Neural crest cell (in vitro differentiated cells): ENCODE measurements around the gene OTOP1. TPM values are rescaled to one million over a fixed set of nuclear protein-coding genes. Genes with fewer than 3 reads are reported as not detected.
"Not testable (repeated sequence)": the region's sequence is repeated elsewhere in the genome, so short reads cannot be mapped to it uniquely, and the experiment has no call there.

Experiments used
- DNase-seq: peaks from one replicate; pipeline ENCODE4 v3.0.0; 2021; ENCODE audit warnings: low read depth, mixed read lengths, low spot score
- H3K27ac Mint-ChIP-seq: one replicate; pipeline ENCODE4 v1.8.0; 2021; ENCODE audit warnings: mild to moderate bottlenecking, mixed read lengths; ENCODE audit not compliant: unreplicated experiment
- H3K27me3 Mint-ChIP-seq: 2 replicates; pipeline ENCODE4 v1.8.0; 2021; ENCODE audit warnings: low read depth, mild to moderate bottlenecking, mixed read lengths
- H3K36me3 Mint-ChIP-seq: 2 replicates; pipeline ENCODE4 v1.8.0; 2021; ENCODE audit warnings: low read depth, mild to moderate bottlenecking, mixed read lengths
- H3K4me1 Mint-ChIP-seq: 2 replicates; pipeline ENCODE4 v1.8.0; 2021; ENCODE audit warnings: mixed read lengths
- H3K4me3 Mint-ChIP-seq: one replicate; pipeline ENCODE4 v1.8.0; 2021; ENCODE audit warnings: mild to moderate bottlenecking, mixed read lengths
- H3K9me3 Mint-ChIP-seq: 2 replicates; pipeline ENCODE4 v1.8.0; 2021; ENCODE audit warnings: mixed read lengths
- total RNA-seq: library from RNA; stranded (reverse); gene quantifications from 2 replicates; pipeline ENCODE4 v1.2.1, GENCODE V29; 2021
- TF ChIP-seq, protein P1 (sequence below): fragments of 200-600 bp; sonication (generic); conservative IDR thresholded peaks from 2 replicates; pipeline ENCODE4 v1.5.0; 2021; ENCODE audit warnings: antibody characterized with exemption, mild to moderate bottlenecking

The OTOP1 gene
- total RNA-seq, 1 donor from 2014 or later = 0.33 TPM

DNA sequence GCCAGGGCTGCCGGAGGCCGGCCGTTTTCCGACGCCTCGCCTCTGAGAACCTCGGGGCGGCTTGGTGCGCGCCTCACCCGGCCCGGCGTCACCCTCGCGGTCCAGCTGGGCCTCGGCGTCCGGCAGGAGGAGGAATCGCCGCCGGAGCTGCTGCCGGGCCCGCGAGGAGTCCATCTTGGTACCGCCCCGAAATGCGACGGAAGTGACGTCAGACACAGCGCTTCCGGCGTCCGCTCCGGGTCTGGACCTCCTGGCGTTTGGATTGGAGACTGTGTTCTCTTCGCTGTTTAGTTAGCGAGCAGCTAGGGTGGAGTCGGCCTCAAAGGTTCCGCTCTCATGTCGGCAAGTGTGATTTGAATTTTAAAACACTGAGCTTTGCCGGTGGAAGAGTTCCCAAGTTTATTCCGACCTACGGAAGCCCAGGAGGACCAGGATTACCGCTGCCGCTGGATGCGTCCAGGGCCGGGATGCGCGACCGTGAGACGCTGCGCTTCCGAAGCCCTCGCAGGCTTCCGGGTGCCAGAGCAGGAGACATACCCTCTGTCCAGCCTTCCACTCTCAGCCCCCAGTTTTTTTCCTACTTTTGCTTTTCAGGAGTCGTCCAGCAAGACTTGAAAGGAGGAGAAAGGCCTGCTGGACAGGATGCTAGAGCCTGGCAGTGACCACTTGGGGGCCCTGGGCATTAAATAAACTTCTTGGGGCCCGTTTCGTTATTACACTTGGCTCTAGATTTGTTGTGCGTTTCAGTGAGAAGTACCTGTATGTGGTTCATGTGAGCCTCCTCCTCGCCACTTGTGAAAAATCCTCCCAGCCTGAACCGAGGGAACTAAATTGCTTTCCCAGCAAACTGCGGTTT lies 21.5 kb upstream of the OTOP1 start, which contains the start of gene TMEM128:
TSS of gene TMEM128 (minus strand) at position 195 of the 856 bp plus-strand sequence. CDS start at position 174, 21 bp downstream.
- H3K36me3 Mint-ChIP-seq = peaks cover 10% of the 10 kb centered on the region
- H3K4me1 Mint-ChIP-seq = peaks cover 44% of the 10 kb centered on the region
- peak; percentile 88 for DNase-seq
- TF ChIP-seq, protein P1, sequence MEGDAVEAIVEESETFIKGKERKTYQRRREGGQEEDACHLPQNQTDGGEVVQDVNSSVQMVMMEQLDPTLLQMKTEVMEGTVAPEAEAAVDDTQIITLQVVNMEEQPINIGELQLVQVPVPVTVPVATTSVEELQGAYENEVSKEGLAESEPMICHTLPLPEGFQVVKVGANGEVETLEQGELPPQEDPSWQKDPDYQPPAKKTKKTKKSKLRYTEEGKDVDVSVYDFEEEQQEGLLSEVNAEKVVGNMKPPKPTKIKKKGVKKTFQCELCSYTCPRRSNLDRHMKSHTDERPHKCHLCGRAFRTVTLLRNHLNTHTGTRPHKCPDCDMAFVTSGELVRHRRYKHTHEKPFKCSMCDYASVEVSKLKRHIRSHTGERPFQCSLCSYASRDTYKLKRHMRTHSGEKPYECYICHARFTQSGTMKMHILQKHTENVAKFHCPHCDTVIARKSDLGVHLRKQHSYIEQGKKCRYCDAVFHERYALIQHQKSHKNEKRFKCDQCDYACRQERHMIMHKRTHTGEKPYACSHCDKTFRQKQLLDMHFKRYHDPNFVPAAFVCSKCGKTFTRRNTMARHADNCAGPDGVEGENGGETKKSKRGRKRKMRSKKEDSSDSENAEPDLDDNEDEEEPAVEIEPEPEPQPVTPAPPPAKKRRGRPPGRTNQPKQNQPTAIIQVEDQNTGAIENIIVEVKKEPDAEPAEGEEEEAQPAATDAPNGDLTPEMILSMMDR = peak; percentile 37
- peaks cover under 1% of the 10 kb centered on the region for H3K27me3 Mint-ChIP-seq
- H3K9me3 Mint-ChIP-seq = no peaks in the 10 kb centered on the region
- peak within 1 kb of the TSS; percentile 96 for H3K4me3 Mint-ChIP-seq
- peak within 1 kb of the TSS; percentile 99 for H3K27ac Mint-ChIP-seq

DNA sequence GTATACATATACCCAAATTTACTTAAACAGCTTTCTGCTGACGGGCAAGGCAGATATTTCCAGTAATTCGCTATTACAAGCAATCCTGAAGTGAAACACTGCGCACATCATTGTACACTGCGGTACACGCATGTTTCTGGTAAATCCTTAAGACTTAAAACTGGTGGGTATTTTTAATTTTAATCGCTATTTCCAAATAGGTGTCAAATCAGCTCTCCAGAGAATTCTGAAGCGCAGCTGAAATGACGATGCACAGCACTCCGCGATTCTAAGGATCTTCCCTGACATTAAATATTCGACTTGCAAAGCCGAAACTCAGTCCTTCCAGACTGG lies 20.9 kb upstream of the OTOP1 start:
- peak overlapping the region; percentile 67 for H3K27ac Mint-ChIP-seq
- peaks cover 40% of the 10 kb centered on the region for H3K4me1 Mint-ChIP-seq
- no peak for DNase-seq
- peak overlapping the region; percentile 96 for H3K4me3 Mint-ChIP-seq
- H3K36me3 Mint-ChIP-seq = peaks cover 10% of the 10 kb centered on the region
- no peaks in the 10 kb centered on the region for H3K9me3 Mint-ChIP-seq
- TF ChIP-seq, protein P1 = no peak
- H3K27me3 Mint-ChIP-seq = no peaks in the 10 kb centered on the region

DNA sequence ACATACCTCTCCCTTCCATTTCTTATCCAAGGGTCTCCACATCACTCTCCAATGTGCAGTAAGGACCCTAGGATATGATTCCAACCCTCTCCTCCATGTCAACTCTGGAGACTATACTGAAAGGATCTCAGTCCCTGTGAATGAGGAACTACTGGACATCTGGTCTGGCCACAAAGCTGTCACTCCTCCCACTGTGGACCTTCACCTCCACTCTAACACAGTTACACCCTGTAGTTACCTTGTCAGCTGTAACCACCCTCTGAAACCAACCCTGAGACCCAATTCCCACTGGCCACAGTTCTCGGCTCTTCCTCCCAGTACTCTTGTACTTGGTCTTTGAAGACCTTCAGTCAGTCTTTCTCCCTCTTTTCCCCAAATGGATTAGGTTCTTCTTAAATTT lies 18.4 kb upstream of the OTOP1 start:
- Mint-ChIP-seq H3K4me3 (peak overlapping the region; percentile 73), H3K27ac (no peak overlapping the region), H3K27me3 (no peaks in the 10 kb centered on the region), H3K9me3 (no peaks in the 10 kb centered on the region), H3K4me1 (peaks cover 32% of the 10 kb centered on the region), H3K36me3 (peaks cover 12% of the 10 kb centered on the region)
- no peak for DNase-seq
- TF ChIP-seq, protein P1 = no peak

DNA sequence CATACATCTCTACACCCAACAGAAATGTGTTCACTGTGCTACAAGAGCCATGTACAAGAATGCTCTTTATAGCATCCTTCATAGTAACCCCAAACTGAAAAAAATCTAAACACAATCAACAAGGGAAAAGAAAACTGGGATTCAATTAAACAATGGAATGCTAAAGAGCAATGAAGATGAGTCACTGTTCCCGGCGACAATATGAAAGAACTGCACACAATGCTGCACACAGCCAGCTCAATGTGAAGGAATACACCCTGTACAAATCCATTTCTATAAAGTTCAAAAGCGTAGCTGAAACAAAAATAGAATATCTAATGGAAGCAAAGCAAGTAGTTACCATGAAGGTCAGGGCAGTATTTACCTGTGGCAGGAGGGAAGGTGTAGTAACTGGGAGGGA lies 12.8 kb upstream of the OTOP1 start:
- H3K36me3 Mint-ChIP-seq = peaks cover 16% of the 10 kb centered on the region
- not testable (repeated sequence) for DNase-seq, H3K9me3 Mint-ChIP-seq, H3K27ac Mint-ChIP-seq, H3K4me1 Mint-ChIP-seq, H3K4me3 Mint-ChIP-seq, H3K27me3 Mint-ChIP-seq

DNA sequence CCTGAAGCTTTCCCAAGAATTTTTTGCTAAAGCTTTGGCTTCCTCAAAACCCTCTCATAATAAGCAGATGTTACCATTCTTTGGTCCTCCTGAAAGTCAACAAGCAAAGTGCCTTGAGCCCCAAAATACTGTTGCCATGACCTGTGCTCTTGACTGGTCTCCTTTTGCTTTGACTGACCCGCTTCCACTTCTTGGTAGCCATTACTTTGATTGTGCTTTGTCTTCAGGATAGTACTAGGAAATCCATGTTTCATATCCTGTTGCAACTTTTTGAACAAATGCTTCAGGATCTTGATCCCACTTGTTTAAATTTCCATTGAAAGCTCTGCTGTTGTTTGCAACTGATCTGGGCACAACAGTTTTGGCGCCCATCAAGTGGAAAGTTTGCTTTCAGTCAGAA lies 6.9 kb upstream of the OTOP1 start:
- H3K4me1 Mint-ChIP-seq = no peaks in the 10 kb centered on the region
- no peak overlapping the region for H3K4me3 Mint-ChIP-seq
- H3K9me3 Mint-ChIP-seq = peaks cover 9% of the 10 kb centered on the region
- no peak for DNase-seq
- H3K36me3 Mint-ChIP-seq = peaks cover 11% of the 10 kb centered on the region
- H3K27me3 Mint-ChIP-seq = peaks cover 12% of the 10 kb centered on the region
- no peak overlapping the region for H3K27ac Mint-ChIP-seq
- TF ChIP-seq, protein P1 = no peak

DNA sequence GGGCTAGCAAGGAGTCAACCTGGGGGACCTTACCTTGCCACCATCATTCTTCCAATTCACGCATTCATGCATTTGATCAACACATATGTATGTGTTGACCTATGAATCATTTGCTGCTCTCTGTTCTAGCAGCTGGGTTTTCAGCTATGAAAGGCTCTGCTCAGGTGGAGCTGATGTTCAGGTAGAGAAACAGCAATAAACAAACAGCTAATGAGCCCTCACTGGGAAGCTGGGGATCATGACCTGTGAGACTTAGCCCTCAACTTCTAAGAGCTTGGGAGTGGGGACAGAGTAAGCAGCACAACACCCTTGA lies 1.6 kb upstream of the OTOP1 start:
- DNase-seq = no peak
- Mint-ChIP-seq H3K4me3 (peak overlapping the region; percentile 23), H3K9me3 (peaks cover 9% of the 10 kb centered on the region), H3K36me3 (peaks cover 2% of the 10 kb centered on the region), H3K4me1 (peaks cover 13% of the 10 kb centered on the region), H3K27me3 (peaks cover 55% of the 10 kb centered on the region), H3K27ac (no peak overlapping the region)
- TF ChIP-seq, protein P1 = no peak
